Stomach smooth muscle (tissue), 2 donors: ENCODE data around the gene ALK.

Source experiments
- H3K27ac ChIP-seq: one replicate; pipeline ENCODE4 v1.7.0; 2013; ENCODE audit warnings: mild to moderate bottlenecking, low read length, inconsistent platforms
- H3K27me3 ChIP-seq, 2 donors: one replicate each; pipeline ENCODE4 v1.7.0; 2013; ENCODE audit warnings: low read length in 2 of 2; ENCODE audit not compliant: insufficient read depth in 2 of 2, control insufficient read depth in 1 of 2
- H3K36me3 ChIP-seq, 2 donors: one replicate each; pipeline ENCODE4 v1.7.0; 2013; ENCODE audit warnings: low read length in 2 of 2; ENCODE audit not compliant: control insufficient read depth in 2 of 2, insufficient read depth in 2 of 2
- H3K4me1 ChIP-seq: one replicate; pipeline ENCODE4 v1.7.0; 2013; ENCODE audit warnings: low read length; ENCODE audit not compliant: control insufficient read depth, insufficient read depth
- H3K4me3 ChIP-seq, 2 donors: one replicate each; pipeline ENCODE4 v1.7.0; 2013; ENCODE audit warnings: low read length in 2 of 2
- H3K9ac ChIP-seq, 2 donors: one replicate each; pipeline ENCODE4 v1.7.0; 2013; ENCODE audit warnings: low read length in 2 of 2, mild to moderate bottlenecking in 1 of 2
- H3K9me3 ChIP-seq, 2 donors: one replicate each; pipeline ENCODE4 v1.7.0; 2013; ENCODE audit warnings: low read length in 2 of 2; ENCODE audit not compliant: control insufficient read depth in 2 of 2
- donor health status: healthy.
- donor health status: Pancreatic carcinoma.

Gene ALK

DNA sequence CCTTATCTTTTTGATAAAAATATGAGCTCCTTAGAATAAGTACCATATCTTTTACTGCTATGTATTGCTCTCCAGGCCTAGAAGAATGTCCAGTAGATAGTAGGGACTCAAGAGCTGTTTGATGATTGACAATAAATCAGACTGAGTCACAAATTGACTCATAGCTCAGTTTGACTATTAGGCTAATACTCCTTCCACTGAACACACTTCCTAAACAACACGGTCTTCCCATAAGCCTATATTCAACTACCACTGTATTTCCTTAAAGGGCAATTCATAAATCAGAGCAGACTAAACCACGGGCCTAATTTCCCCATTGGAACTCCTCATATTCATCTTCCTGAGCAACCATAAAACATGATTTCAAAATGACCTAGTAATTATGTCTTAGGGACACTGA is 258.5 kb downstream of the ALK start:
- no peaks in the 10 kb centered on the region for H3K9me3 ChIP-seq
- no peak overlapping the region for H3K9ac ChIP-seq
- no peaks in the 10 kb centered on the region for H3K27me3 ChIP-seq
- H3K4me1 ChIP-seq: no peaks in the 10 kb centered on the region
- H3K36me3 ChIP-seq: no peaks in the 10 kb centered on the region
- no peak overlapping the region for H3K4me3 ChIP-seq
- H3K27ac ChIP-seq: no peak overlapping the region

- no peaks in the 10 kb centered on the region for H3K27me3 ChIP-seq
- H3K36me3 ChIP-seq: no peaks in the 10 kb centered on the region
- H3K27ac ChIP-seq: no peak overlapping the region
- no peaks in the 10 kb centered on the region for H3K9me3 ChIP-seq
- H3K4me3 ChIP-seq: no peak overlapping the region
- no peaks in the 10 kb centered on the region for H3K4me1 ChIP-seq
- no peak overlapping the region for H3K9ac ChIP-seq
Measured at GRCh38 chr2:29660201-29660600, 261.2 kb downstream of the ALK start.

GRCh38 chr2:29659178-29659577 is 262.2 kb downstream of the ALK start:
- Histone ChIP-seq H3K4me3 (no peak overlapping the region), H3K9ac (no peak overlapping the region), H3K4me1 (no peaks in the 10 kb centered on the region), H3K9me3 (no peaks in the 10 kb centered on the region), H3K36me3 (no peaks in the 10 kb centered on the region), H3K27me3 (no peaks in the 10 kb centered on the region), H3K27ac (no peak overlapping the region)

GRCh38 chr2:29657674-29658073 is 263.7 kb downstream of the ALK start:
- H3K4me1 ChIP-seq: no peaks in the 10 kb centered on the region
- H3K27me3 ChIP-seq: no peaks in the 10 kb centered on the region
- peaks cover 0 to 3% of the 10 kb centered on the region in 2 donors for H3K9me3 ChIP-seq
- H3K27ac ChIP-seq: no peak overlapping the region
- H3K4me3 ChIP-seq: no peak overlapping the region
- H3K9ac ChIP-seq: no peak overlapping the region
- no peaks in the 10 kb centered on the region for H3K36me3 ChIP-seq

DNA sequence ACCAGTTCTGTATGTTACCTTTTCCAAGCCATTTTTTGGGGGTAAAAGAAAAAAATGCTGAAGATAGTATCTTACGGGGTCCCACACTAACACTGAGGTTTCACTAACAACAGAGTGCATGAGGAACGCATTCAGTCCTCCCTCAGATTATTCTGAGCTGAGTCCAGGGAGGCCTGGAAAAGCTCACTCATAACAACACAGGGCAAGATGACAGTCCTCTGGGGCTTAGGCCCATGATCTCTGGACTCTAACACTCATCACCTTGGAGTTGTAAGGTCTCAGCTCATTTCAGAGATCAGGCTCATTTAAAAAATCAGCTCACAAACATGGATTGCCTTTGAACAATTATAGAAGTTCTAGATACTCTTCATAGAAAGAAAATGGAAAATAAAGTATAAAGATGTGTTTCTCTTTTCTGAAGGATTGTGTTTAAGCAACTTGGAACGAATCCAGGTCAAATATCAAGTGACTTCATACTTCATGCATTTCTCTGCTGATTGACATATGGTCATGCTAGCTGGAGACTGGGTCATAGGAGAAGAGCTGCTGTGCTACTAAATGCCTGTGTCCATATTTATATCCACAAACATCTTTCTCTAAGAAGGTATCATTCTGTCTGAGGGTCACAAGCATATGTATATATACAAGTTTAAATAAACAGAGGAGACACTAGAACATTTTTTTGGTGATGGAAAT is 265.8 kb downstream of the ALK start:
- Histone ChIP-seq H3K36me3 (no peaks in the 10 kb centered on the region), H3K4me3 (no peak overlapping the region), H3K9ac (no peak overlapping the region), H3K27ac (no peak overlapping the region), H3K27me3 (no peaks in the 10 kb centered on the region), H3K4me1 (no peaks in the 10 kb centered on the region), H3K9me3 (peaks cover 0 to 5% of the 10 kb centered on the region in 2 donors)

GRCh38 chr2:29650631-29651097 is 270.7 kb downstream of the ALK start:
- Histone ChIP-seq H3K4me1 (no peaks in the 10 kb centered on the region), H3K9ac (no peak overlapping the region), H3K9me3 (peaks cover 0 to 13% of the 10 kb centered on the region in 2 donors), H3K36me3 (no peaks in the 10 kb centered on the region), H3K27me3 (no peaks in the 10 kb centered on the region), H3K4me3 (no peak overlapping the region), H3K27ac (no peak overlapping the region)

GRCh38 chr2:29644949-29645348 is 276.4 kb downstream of the ALK start:
- Histone ChIP-seq H3K27me3 (no peaks in the 10 kb centered on the region), H3K27ac (no peak overlapping the region), H3K4me1 (no peaks in the 10 kb centered on the region), H3K9me3 (peaks cover 0 to 7% of the 10 kb centered on the region in 2 donors), H3K36me3 (no peaks in the 10 kb centered on the region), H3K4me3 (no peak overlapping the region), H3K9ac (no peak overlapping the region)

DNA sequence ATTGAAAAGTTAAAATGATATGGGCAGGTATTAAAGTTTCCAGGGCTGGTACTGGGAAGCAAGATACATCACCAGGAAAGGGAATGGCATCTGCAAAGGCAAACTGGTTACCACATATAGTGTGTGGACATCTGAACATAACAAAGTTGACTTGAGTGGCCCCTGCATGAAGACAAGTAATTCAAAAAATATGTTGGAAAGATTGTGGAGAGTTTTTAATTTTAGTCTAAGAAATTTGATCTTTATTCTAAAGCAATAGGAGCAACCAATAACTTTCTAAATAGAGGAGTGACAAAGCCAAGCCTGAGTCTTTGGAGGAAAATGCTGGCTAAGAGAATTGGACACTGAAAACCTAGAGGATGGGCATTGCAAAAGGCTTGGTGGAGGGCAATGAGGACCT is 278.2 kb downstream of the ALK start:
- Histone ChIP-seq H3K4me3 (no peak overlapping the region), H3K27me3 (peaks cover 0 to 3% of the 10 kb centered on the region in 2 donors), H3K4me1 (no peaks in the 10 kb centered on the region), H3K9ac (no peak overlapping the region), H3K27ac (no peak overlapping the region), H3K36me3 (no peaks in the 10 kb centered on the region), H3K9me3 (no peaks in the 10 kb centered on the region)

DNA sequence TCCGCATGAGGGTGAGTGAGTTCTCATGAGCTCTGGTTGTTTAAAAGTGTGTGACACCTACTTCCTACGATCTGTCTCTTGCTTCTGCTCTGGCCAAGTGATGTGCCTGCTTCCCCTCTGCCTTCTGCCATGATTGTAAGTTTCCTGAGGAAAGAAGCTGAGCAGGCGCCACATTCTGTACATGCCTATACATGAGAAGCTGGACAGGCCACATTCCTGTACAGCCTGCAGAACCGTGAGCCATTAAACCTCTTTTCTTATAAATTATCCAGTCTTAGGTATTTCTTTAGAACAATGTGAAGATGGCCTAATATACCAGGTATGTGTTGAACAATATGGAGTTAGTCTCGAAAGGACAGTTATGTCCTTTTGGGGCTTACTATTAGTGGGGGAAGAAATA is 281.0 kb downstream of the ALK start:
- no peaks in the 10 kb centered on the region for H3K9me3 ChIP-seq
- no peak overlapping the region for H3K4me3 ChIP-seq
- peaks cover 0 to 3% of the 10 kb centered on the region in 2 donors for H3K27me3 ChIP-seq
- no peak overlapping the region for H3K27ac ChIP-seq
- H3K36me3 ChIP-seq: no peaks in the 10 kb centered on the region
- no peaks in the 10 kb centered on the region for H3K4me1 ChIP-seq
- no peak overlapping the region for H3K9ac ChIP-seq

- Histone ChIP-seq H3K27ac (no peak overlapping the region), H3K4me1 (no peaks in the 10 kb centered on the region), H3K27me3 (peaks cover 0 to 3% of the 10 kb centered on the region in 2 donors)
Measured at GRCh38 chr2:29638641-29639040, 282.7 kb downstream of the ALK start.

DNA sequence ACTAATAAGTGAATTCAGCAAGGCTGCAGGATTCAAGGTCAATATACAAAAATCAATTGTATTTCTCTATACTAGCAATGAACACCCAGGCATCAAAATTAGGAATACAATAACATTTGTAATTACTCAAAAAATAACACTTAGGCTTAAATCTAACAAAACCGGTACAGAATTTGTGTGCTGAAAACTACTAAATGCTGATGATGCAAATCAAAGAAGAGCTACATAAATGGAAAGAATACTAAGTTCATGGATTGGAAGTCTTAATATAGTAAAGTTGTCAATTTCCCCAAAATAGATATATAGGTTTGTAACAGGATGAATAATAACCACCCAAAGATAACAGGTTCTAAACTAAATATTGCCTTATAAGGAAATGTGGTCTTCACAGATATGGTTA is 286.5 kb downstream of the ALK start:
- no peak overlapping the region for H3K9ac ChIP-seq
- no peaks in the 10 kb centered on the region for H3K36me3 ChIP-seq
- peaks cover 0 to 3% of the 10 kb centered on the region in 2 donors for H3K27me3 ChIP-seq
- no peaks in the 10 kb centered on the region for H3K9me3 ChIP-seq
- H3K27ac ChIP-seq: no peak overlapping the region
- H3K4me1 ChIP-seq: no peaks in the 10 kb centered on the region
- no peak overlapping the region for H3K4me3 ChIP-seq

More at GRCh38 chr2:29638641-29639040, 282.7 kb downstream of the ALK start:
- Histone ChIP-seq H3K9me3 (no peaks in the 10 kb centered on the region), H3K9ac (no peak overlapping the region), H3K36me3 (no peaks in the 10 kb centered on the region), H3K4me3 (no peak overlapping the region)
